Activated T-cell treated with anti-CD3 and anti-CD28 coated beads, Interleukin-2, amount 50 U/mL, for 72 hours (primary cell): ENCODE data around the gene JUN. TPM values are rescaled to one million over a fixed set of nuclear protein-coding genes. Genes with fewer than 3 reads are reported as not detected.
A peak's percentile ranks its signal among the peaks of the same experiment; 100 is the strongest.
"Not testable (repeated sequence)": the region's sequence is repeated elsewhere in the genome, so short reads cannot be mapped to it uniquely, and the experiment has no call there.

Experiments
- ATAC-seq, 2 donors: fragments of 150-1000 bp; cut with Tn5 transposase; replicated peaks in 1 of 2; 2 replicates each; pipeline ENCODE4 v1.10.0; 2021; ENCODE audit warnings: moderate library complexity in 2 of 2, mild to moderate bottlenecking in 1 of 2
- DNase-seq, 2 donors: peaks; one replicate each; pipeline ENCODE4 v3.0.0; 2021 to 2022; ENCODE audit warnings: mixed read lengths in 1 of 2
- H3K27ac Mint-ChIP-seq: one replicate; pipeline ENCODE4 v1.8.0; 2022; ENCODE audit warnings: mild to moderate bottlenecking, moderate library complexity, mixed read lengths
- H3K27me3 Mint-ChIP-seq: one replicate; pipeline ENCODE4 v1.8.0; 2022; ENCODE audit warnings: low read depth, mixed read lengths
- H3K36me3 Mint-ChIP-seq, 2 donors: one replicate each; pipeline ENCODE4 v1.8.0; 2022; ENCODE audit warnings: mixed read lengths in 2 of 2, mild to moderate bottlenecking in 1 of 2; ENCODE audit not compliant: insufficient read depth in 2 of 2
- H3K4me1 Mint-ChIP-seq: one replicate; pipeline ENCODE4 v1.8.0; 2022; ENCODE audit warnings: low read depth, mixed read lengths
- H3K4me3 Mint-ChIP-seq, 2 donors: one replicate each; pipeline ENCODE4 v1.8.0; 2022; ENCODE audit warnings: mild to moderate bottlenecking in 2 of 2, mixed read lengths in 2 of 2, moderate library complexity in 2 of 2
- H3K9me3 Mint-ChIP-seq, 2 donors: one replicate each; pipeline ENCODE4 v1.8.0; 2022; ENCODE audit warnings: mixed read lengths in 2 of 2
- total RNA-seq, 2 donors: library from RNA; stranded (reverse); gene quantifications; one replicate each; pipeline ENCODE4 v1.2.3, GENCODE V29; 2022

The JUN gene
- total RNA-seq, 2 donors from 2014 or later, result 36.5 to 40.5 TPM

DNA sequence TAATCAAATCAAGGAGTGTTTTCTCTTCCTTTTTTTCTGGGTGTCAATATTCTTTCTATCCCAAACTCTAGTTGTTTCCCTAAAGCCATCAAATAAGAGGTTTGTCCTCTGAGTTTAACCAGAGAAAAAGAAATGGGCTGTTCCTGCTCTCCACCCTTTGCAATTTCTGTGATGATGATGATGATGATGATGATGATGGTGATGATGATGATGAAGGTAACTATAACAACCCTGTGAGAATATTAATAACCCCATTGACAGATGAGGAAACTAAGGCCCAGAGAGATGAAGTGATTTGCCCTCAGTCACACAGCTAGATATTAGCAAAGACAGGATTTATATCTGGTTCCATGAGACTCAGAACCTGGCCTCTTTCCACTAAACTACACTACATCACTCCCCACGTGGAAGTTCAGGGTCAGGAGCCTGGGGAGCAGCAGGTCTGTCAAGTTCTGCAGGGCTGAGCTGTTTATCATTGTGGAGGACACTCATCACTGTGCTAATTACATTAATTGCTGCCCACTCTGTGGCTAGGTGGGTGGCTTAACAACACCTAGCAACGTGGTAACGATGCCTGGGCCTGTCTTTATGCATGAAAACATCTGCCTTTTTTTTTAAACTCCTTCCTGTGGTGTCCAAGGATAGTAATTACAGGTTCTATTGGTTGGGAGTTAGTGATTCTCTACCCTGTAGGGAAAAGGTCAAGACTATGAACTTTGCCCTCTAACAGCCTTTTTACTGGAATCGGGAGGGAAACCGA is 19.0 kb upstream of the JUN start:
- Mint-ChIP-seq H3K27me3 (no peaks in the 10 kb centered on the region), H3K4me1 (peaks cover 5% of the 10 kb centered on the region), H3K27ac (no peak overlapping the region), H3K9me3 (no peaks in the 10 kb centered on the region), H3K36me3 (no peaks in the 10 kb centered on the region), H3K4me3 (no peak overlapping the region)
- DNase-seq (no peak), ATAC-seq (no peak)

DNA sequence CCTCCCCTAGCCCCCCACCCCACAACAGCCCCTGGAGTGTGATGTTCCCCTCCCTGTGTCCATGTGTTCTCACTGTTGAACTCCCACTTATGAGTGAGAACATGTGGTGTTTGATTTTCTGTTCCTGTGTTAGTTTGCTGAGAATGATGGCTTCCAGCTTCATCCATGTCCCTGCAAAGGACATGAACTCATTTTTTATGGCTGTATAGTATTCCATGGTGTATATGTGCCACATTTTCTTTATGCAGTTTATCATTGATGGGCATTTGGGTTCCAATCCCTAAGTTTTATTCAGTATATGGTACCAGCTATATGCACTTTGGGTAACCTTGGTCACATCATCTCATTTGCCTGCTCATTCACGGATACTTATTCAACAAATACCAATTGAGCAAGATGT is 17.4 kb upstream of the JUN start:
- DNase-seq, H3K4me1 Mint-ChIP-seq, H3K4me3 Mint-ChIP-seq, H3K36me3 Mint-ChIP-seq, H3K27ac Mint-ChIP-seq, H3K9me3 Mint-ChIP-seq, ATAC-seq, H3K27me3 Mint-ChIP-seq: not testable (repeated sequence)

DNA sequence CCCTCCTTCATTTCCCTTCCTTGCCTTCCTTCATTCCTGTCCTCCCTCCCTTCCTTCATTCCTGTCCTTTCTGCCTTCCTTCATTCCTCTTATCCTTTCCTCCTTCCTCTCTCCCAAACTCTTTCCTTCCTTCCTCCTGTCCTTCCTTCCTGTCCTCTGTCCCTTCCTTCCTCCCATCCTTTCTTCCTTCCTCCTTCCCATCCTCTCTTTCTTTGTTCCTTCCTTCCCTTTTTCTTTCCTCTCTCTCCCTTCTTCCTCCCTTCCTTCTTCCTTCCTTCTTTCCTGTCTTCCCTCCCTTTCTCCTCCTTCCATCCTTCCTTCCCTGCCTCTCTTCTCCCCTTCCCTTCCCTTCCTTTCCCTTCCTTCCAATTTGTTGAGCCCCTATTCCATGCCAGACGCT is 15.8 kb upstream of the JUN start:
- ATAC-seq (no peak), DNase-seq (no peak)
- H3K9me3 Mint-ChIP-seq, result no peaks in the 10 kb centered on the region
- H3K4me1 Mint-ChIP-seq, result peaks cover 11% of the 10 kb centered on the region
- H3K27me3 Mint-ChIP-seq, result no peaks in the 10 kb centered on the region
- H3K36me3 Mint-ChIP-seq, result no peaks in the 10 kb centered on the region
- no peak overlapping the region for H3K4me3 Mint-ChIP-seq
- no peak overlapping the region for H3K27ac Mint-ChIP-seq

DNA sequence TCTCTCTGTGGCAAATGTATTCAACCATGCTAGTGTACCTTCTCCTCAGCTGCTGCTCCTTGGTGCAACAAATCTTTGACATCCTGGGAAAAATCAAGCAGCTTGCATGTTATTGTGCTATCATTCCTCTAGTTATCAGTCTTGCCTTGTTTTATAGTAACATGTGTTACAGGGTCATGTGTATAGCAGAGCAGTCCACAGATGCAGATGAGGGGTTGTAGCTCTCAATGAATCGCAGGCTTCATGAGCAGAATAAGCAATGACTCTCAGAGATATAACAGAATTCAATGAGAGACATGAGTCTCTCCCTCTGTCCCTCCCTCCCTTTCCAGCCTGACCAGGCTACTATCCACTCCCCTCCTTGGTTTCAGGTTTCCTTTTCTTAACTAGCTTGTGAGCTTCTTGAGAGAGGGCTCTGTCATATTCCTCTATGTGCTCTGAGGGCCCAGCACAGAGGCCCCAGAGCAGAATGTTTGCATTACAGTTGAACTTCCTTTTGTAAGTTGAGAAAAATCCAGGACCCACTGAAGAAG is 15.1 kb upstream of the JUN start:
- Mint-ChIP-seq H3K27me3 (no peaks in the 10 kb centered on the region), H3K27ac (no peak overlapping the region), H3K4me1 (peaks cover 11% of the 10 kb centered on the region), H3K36me3 (no peaks in the 10 kb centered on the region), H3K9me3 (no peaks in the 10 kb centered on the region), H3K4me3 (no peak overlapping the region)
- DNase-seq (no peak), ATAC-seq (no peak)

DNA sequence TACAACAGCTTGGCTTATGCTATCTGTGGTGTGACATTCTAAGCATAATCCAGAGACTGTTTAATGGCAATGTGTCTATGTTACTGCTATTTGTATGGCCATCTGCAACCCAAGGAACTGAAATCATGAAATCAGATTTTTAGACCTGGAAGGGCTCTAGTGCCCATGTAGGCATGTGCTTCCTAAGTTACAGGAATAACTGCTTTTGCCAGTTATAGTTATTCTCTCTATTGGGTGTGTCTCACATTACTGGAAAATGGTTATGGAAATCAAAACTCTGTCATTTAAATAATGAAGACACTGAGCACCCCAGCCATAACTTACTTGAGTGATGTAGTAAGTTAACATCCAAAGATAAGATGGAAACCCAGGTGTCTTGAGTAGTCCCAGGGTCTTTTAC is 12.6 kb upstream of the JUN start:
- Mint-ChIP-seq H3K36me3 (no peaks in the 10 kb centered on the region), H3K9me3 (no peaks in the 10 kb centered on the region), H3K4me1 (peaks cover 11% of the 10 kb centered on the region)

DNA sequence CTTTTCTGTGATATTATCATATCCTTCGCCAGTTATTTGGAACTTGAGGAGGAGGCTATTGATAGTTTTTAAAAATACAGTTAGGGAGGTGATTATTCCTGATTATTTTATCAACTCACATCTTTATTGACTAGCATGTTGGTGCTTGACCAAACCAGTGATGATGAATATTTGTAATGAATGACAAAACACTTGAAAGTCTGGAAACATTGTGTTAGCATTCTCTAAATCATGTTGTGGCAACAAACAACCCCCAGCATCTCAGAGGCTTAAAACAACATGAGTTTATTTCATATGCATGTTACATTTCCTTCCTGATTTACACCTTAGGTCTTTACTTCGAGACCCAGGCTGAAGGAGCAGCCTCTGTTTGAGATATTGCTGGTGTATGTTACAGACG is 10.7 kb upstream of the JUN start:
- peaks cover 0 to 1% of the 10 kb centered on the region in 2 donors for H3K36me3 Mint-ChIP-seq
- DNase-seq (no peak), ATAC-seq (no peak)
- peaks cover 0 to under 1% of the 10 kb centered on the region in 2 donors for H3K9me3 Mint-ChIP-seq
- no peaks in the 10 kb centered on the region for H3K27me3 Mint-ChIP-seq
- peaks cover 8% of the 10 kb centered on the region for H3K4me1 Mint-ChIP-seq
- no peak overlapping the region for H3K4me3 Mint-ChIP-seq
- H3K27ac Mint-ChIP-seq, result no peak overlapping the region

More for the DNA sequence above, 12.6 kb upstream of the JUN start:
- DNase-seq (no peak), ATAC-seq (no peak)
- Mint-ChIP-seq H3K4me3 (no peak overlapping the region), H3K27me3 (no peaks in the 10 kb centered on the region), H3K27ac (no peak overlapping the region)

DNA sequence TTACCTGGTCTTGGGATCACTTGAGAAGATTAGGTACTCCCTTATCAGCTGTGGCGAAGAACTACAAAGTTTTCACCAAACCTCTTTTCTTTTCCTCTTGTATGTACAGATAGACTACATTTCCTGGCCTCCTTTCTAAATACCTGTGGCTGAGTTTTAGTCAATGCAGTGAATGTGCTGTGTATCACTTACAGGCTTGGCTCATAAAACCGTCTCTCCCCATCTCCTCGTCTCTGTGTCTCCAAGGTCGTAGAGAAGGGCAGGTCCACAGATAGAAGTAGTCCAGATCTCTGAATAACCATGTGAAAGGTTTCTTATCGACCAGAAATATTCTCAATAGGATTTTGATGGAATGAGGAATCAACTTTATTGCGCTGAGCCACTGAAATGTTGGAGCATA is 9.0 kb upstream of the JUN start:
- ATAC-seq (no peak), DNase-seq (no peak)
- Mint-ChIP-seq H3K9me3 (peaks cover 3 to 7% of the 10 kb centered on the region in 2 donors), H3K36me3 (peaks cover 7 to 14% of the 10 kb centered on the region in 2 donors), H3K4me1 (peaks cover 6% of the 10 kb centered on the region), H3K27me3 (no peaks in the 10 kb centered on the region), H3K4me3 (no peak overlapping the region), H3K27ac (no peak overlapping the region)

DNA sequence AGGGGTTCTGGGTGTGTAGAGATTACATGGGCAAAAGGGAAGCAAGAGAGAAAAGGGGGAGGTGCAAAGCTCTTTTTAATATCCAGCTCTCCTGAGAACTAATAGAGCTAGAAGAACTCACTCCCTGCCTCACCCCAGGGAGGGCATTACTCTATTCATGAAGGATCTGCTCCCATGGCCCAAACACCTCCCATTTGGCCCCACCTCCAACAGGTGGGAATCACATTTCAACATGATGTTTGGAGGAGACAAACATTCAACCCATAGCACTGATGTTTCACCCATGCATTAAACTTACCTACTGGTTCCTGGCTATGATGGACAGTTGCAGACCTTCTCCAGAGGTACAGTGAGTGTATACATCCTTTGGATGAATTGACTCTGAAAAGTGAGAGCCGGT is 7.3 kb upstream of the JUN start:
- Mint-ChIP-seq H3K27me3 (no peaks in the 10 kb centered on the region), H3K4me1 (peaks cover 6% of the 10 kb centered on the region), H3K9me3 (peaks cover 3 to 7% of the 10 kb centered on the region in 2 donors), H3K4me3 (no peak overlapping the region), H3K36me3 (peaks cover 9 to 14% of the 10 kb centered on the region in 2 donors), H3K27ac (no peak overlapping the region)
- DNase-seq (no peak), ATAC-seq (no peak)

DNA sequence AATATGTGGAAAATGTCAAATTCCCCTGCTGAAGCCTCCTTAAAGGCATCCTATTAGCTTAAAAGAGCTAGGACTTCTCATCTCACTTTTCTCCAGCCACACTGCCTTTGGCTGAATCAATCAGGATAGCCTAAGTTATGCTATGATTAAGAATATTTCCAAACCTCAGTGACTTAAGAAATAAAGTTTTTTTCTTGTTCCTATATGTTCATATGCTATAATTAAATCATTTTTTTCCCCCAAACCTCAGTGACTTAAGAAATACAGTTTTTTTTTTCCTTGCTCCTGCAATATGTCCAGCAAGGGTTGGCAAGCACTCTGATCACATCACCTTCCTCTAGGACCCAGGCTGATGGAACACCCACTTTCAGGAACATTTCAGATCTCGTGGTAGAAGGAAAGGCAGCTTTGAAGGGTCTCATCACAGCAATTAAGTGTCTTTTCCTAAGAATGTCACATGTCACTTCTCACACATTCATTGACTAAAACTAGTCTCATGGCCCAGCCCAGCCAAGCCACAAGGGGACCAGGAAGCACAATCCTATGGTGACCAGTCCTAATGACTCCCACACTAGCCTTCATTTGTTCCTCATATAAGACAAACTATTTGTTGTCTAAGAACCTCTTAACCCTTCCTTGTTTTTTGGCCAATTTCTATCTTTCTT is 6.3 kb upstream of the JUN start:
- no peak for DNase-seq
- no peak overlapping the region for H3K27ac Mint-ChIP-seq

DNA sequence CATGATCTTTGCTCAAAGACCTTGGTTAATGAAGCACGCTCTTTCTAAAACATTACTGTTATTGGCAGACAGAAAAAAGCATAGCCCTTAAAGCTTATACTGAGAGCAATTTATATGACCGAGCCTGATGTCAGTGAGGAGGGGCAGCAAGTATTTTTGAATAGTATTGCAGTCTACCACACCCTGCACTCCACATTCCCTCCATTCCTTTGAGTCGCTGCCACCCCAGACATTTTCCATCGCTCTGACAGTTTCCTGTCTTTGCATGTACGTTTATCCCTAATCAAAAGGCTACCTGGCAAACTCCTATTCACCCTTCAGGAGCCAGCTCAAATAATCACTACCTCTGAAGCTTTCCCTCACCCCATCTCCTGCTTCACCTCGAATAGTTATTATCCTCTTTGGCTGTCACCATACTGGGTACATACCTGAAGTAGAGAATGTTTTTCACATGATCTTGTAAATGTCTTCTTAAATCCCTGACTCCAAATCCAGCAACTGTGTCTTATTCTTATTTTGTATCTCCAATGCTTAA is 5.5 kb upstream of the JUN start:
- no peak for ATAC-seq
- Mint-ChIP-seq H3K27me3 (no peaks in the 10 kb centered on the region), H3K27ac (no peak overlapping the region), H3K4me3 (no peak overlapping the region), H3K9me3 (peaks cover 3 to 7% of the 10 kb centered on the region in 2 donors), H3K4me1 (no peaks in the 10 kb centered on the region), H3K36me3 (peaks cover 9 to 14% of the 10 kb centered on the region in 2 donors)
- no peak for DNase-seq

More for the DNA sequence above, 6.3 kb upstream of the JUN start:
- Mint-ChIP-seq H3K27me3 (no peaks in the 10 kb centered on the region), H3K4me1 (no peaks in the 10 kb centered on the region), H3K4me3 (no peak overlapping the region), H3K36me3 (peaks cover 9 to 14% of the 10 kb centered on the region in 2 donors), H3K9me3 (peaks cover 3 to 7% of the 10 kb centered on the region in 2 donors)
- ATAC-seq, result no peak

DNA sequence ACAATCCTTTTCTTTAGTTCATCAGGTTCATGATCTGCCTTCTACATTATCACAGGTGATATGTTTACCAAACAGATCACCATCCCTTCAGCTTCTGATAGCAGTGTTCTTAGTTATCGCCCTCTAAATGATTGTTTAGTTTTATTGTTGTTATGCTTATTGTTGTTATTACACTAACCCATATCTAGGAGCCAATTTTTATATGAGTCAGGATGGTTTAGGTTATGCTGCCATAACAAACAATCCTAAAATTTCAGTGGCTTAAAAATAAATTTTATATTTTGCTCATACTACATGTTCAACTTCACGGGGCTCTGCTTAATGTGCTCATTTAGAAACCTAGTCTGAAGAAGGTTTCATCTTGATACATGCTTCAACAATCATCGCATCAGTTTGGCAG is 4.4 kb upstream of the JUN start:
- Mint-ChIP-seq H3K36me3 (peaks cover 10 to 14% of the 10 kb centered on the region in 2 donors), H3K9me3 (peaks cover 3 to 7% of the 10 kb centered on the region in 2 donors), H3K27ac (no peak overlapping the region), H3K4me1 (no peaks in the 10 kb centered on the region), H3K27me3 (no peaks in the 10 kb centered on the region), H3K4me3 (no peak overlapping the region)
- ATAC-seq (no peak), DNase-seq (no peak)

DNA sequence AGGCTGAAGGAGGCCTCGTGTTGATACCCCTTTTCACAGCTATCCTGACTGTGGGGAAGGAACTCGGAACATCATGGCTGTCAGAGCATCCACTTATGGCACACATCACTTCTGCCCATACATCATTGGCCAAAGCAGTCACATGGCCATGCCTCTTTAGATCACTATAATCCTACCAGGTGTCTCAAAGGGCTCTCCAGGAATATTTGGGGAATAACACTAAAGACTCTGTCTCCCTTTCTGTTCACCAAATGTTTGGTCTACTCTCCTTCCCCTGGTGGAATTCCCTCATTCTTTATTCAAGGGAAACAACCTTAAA is 3.0 kb upstream of the JUN start:
- ATAC-seq, result no peak
- peaks cover 3 to 7% of the 10 kb centered on the region in 2 donors for H3K9me3 Mint-ChIP-seq
- no peak overlapping the region for H3K4me3 Mint-ChIP-seq
- DNase-seq, result no peak
- H3K4me1 Mint-ChIP-seq, result peaks cover 5% of the 10 kb centered on the region
- H3K27me3 Mint-ChIP-seq, result no peaks in the 10 kb centered on the region
- H3K27ac Mint-ChIP-seq, result no peak overlapping the region
- H3K36me3 Mint-ChIP-seq, result peaks cover 17 to 18% of the 10 kb centered on the region in 2 donors

DNA sequence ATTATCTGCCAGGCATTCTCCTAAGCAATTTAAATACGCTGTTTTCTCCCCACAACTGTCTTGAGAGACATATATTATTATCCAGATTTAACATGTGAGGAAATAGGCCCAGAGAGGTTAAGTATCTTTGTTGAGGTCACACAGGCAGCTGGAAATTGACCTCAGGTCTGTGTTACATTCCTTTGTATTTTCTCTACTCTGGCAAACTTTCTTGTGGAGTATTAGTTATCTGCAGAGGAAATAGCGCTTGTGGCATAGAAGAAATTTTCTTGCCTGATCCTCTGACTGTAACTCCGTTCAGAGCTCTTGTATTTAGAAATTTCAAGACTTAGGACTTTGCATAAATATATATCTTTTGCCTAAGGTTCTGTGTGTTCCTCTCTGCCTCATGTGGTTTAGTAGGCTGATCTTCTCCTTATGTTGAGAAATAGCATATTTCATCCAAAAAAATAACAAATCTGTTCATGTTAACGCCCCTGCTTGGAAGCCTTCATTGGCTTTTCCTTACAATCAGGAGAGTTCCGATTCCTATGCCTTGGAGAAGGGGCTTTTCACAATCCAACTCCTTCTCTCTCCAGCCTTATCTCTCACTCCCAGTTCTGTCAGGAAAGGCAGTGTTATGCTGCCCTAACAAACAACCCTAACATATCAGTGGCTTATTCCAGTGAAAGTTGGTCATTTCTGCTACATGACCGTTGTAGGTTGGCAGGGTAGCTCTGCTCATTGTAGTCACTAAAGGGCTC is 2.5 kb upstream of the JUN start:
- Mint-ChIP-seq H3K36me3 (peaks cover 19 to 20% of the 10 kb centered on the region in 2 donors), H3K27ac (no peak overlapping the region), H3K27me3 (no peaks in the 10 kb centered on the region), H3K4me1 (peaks cover 8% of the 10 kb centered on the region), H3K4me3 (peak overlapping the region in 1 of 2 donors; percentile 36), H3K9me3 (peaks cover 3 to 7% of the 10 kb centered on the region in 2 donors)
- DNase-seq, result no peak
- ATAC-seq, result no peak
